Stomach (tissue), 4 donors: ENCODE data around the gene PDE8B.

ENCODE experiments used
- CTCF ChIP-seq, 7 experiments: fragments of 450-650 bp in 4 of 7; fragments of 200-600 bp in 3 of 7; sonication (generic) in 3 of 7; IDR thresholded peaks; one replicate each; pipeline ENCODE4 v1.5.1; 2016 to 2019; ENCODE audit warnings: antibody characterized with exemption in 7 of 7, control low read depth in 2 of 7, mild to moderate bottlenecking in 1 of 7
- EP300 ChIP-seq: sonication (generic); formaldehyde crosslinking; IDR thresholded peaks from one replicate; pipeline ENCODE4 v1.6.1; 2017; ENCODE audit warnings: antibody characterized with exemption

GRCh38 chr5:77449981-77450380 lies 239.5 kb downstream of the PDE8B start:
- TF ChIP-seq EP300 (no peak), CTCF (IDR thresholded peaks at IDR 0.05) (no peak)
